K562 (cell line): Measurements from ENCODE around the gene ZBTB48. TPM values are rescaled to one million over a fixed set of nuclear protein-coding genes. Genes with fewer than 3 reads are reported as not detected.
A peak's percentile ranks its signal among the peaks of the same experiment; 100 is the strongest.

Experiments
- GATA2 ChIP-seq: sonication (generic); formaldehyde crosslinking; IDR thresholded peaks from 2 replicates; pipeline ENCODE4 v1.4.0; 2020; ENCODE audit warnings: mild to moderate bottlenecking, missing genetic modification reagents
- KAT8 ChIP-seq: fragments of 450-650 bp; IDR thresholded peaks from 2 replicates; pipeline ENCODE4 v1.6.1; 2016; ENCODE audit warnings: low read depth, mild to moderate bottlenecking
- LCOR ChIP-seq: sonication (generic); formaldehyde crosslinking; IDR thresholded peaks from 2 replicates; pipeline ENCODE4 v1.8.0; 2022; ENCODE audit warnings: mild to moderate bottlenecking, missing genetic modification reagents
- NELFE ChIP-seq: IDR thresholded peaks from 2 replicates; pipeline ENCODE4 v1.6.1; 2011; ENCODE audit warnings: mild to moderate bottlenecking; ENCODE audit not compliant: insufficient read depth, insufficient read length
- PML ChIP-seq: IDR thresholded peaks from 2 replicates; pipeline ENCODE4 v1.6.1; 2012; ENCODE audit warnings: low read length, inconsistent platforms
- RCOR1 ChIP-seq, 2 experiments: IDR thresholded peaks; 2 replicates each; pipeline ENCODE4 v1.6.1; 2012; ENCODE audit warnings: low read depth in 2 of 2, low read length in 2 of 2, borderline replicate concordance in 1 of 2, improper control_type of control experiment in 1 of 2
- SPI1 ChIP-seq: IDR thresholded peaks from 2 replicates; pipeline ENCODE4 v1.6.1; 2011; ENCODE audit warnings: low read depth, low read length, control low read depth, borderline replicate concordance
- SUPT5H ChIP-seq: fragments of 450-650 bp; IDR thresholded peaks from 2 replicates; pipeline ENCODE4 v1.6.1; 2016
- ZNF253 ChIP-seq: fragments of 250-450 bp; sonication (Bioruptor Pico); conservative IDR thresholded peaks from 2 replicates; pipeline ENCODE4 v1.6.1; 2021; ENCODE audit warnings: mild to moderate bottlenecking
- ZNF384 ChIP-seq: IDR thresholded peaks from 2 replicates; pipeline ENCODE4 v1.6.1; 2012; ENCODE audit warnings: low read depth, low read length, improper control_type of control experiment
- polyA plus RNA-seq, 8 experiments: library from polyadenylated mRNA; depleted of rRNA in 4 of 8; stranded (reverse) in 5 of 8; unstranded in 3 of 8; fragments of >200 nt; fragmentation: Nextera tagmentation in 2 of 8; fragmentation: Illumina TruSeq in 1 of 8; extraction: Ambion mirVana in 2 of 8; extraction: Trizol in 1 of 8; gene quantifications; 2 replicates each; pipeline versions ENCODE4 v1.2.1 to v1.2.3, GENCODE V29; 2011 to 2014; ENCODE audit warnings: inconsistent platforms in 1 of 8, missing spikeins in 1 of 8
- total RNA-seq, 7 experiments: library from RNA; depleted of rRNA in 6 of 7; stranded (reverse); fragments of >200 nt in 6 of 7; fragmentation: Illumina TruSeq in 2 of 7; extraction: Trizol in 2 of 7; gene quantifications; 2 replicates each; pipeline versions ENCODE4 v1.2.1 to v1.2.3, GENCODE V29; 2011 to 2021; ENCODE audit warnings: low replicate concordance in 1 of 7
- TF ChIP-seq, protein P1 (sequence below): sonication (generic); formaldehyde crosslinking; IDR thresholded peaks from 2 replicates; pipeline ENCODE4 v1.8.1; 2023; ENCODE audit warnings: mild to moderate bottlenecking, missing genetic modification reagents
- TF ChIP-seq, protein P2 (sequence below): sonication (generic); formaldehyde crosslinking; IDR thresholded peaks from 2 replicates; pipeline ENCODE4 v1.8.1; 2023; ENCODE audit warnings: mild to moderate bottlenecking, missing genetic modification reagents
- TF ChIP-seq, protein P3 (sequence below): fragments of 250-450 bp; sonication (Bioruptor Pico); IDR thresholded peaks from 2 replicates; pipeline ENCODE4 v1.9.0; 2021; ENCODE audit warnings: mild to moderate bottlenecking
- TF ChIP-seq, protein P4 (sequence below), 2 experiments: fragments of 250-450 bp in 1 of 2; fragments of 450-650 bp in 1 of 2; sonication (Bioruptor Pico) in 1 of 2; IDR thresholded peaks; 2 replicates each; pipeline versions ENCODE4 v1.6.1 to v1.8.0; 2016 to 2021; ENCODE audit warnings: mild to moderate bottlenecking in 2 of 2, moderate library complexity in 2 of 2, missing compliant biosample characterization in 1 of 2, missing genetic modification characterization in 1 of 2
- TF ChIP-seq, protein P5 (sequence below), 3 experiments: IDR thresholded peaks in 2 of 3; conservative IDR thresholded peaks in 1 of 3; 2 replicates each; pipeline ENCODE4 v1.5.1; 2011 to 2012; ENCODE audit warnings: low read length in 3 of 3, mild to moderate bottlenecking in 3 of 3, control low read depth in 2 of 3, improper control_type of control experiment in 1 of 3, inconsistent platforms in 1 of 3, low read depth in 1 of 3, mixed read lengths in 1 of 3, moderate library complexity in 1 of 3; ENCODE audit not compliant: insufficient read depth in 2 of 3
- TF ChIP-seq, protein P6 (sequence below): fragments of 250-450 bp; sonication (Bioruptor Pico); IDR thresholded peaks from 2 replicates; pipeline ENCODE4 v1.8.0; 2022; ENCODE audit warnings: inconsistent platforms

Gene ZBTB48
- total and polyA plus RNA-seq, 9 of the 15 experiments (the other 6 are each of a cell fraction or from before 2014, with no cell fraction given): 1.9 to 66.9 (median 29.5) TPM

DNA sequence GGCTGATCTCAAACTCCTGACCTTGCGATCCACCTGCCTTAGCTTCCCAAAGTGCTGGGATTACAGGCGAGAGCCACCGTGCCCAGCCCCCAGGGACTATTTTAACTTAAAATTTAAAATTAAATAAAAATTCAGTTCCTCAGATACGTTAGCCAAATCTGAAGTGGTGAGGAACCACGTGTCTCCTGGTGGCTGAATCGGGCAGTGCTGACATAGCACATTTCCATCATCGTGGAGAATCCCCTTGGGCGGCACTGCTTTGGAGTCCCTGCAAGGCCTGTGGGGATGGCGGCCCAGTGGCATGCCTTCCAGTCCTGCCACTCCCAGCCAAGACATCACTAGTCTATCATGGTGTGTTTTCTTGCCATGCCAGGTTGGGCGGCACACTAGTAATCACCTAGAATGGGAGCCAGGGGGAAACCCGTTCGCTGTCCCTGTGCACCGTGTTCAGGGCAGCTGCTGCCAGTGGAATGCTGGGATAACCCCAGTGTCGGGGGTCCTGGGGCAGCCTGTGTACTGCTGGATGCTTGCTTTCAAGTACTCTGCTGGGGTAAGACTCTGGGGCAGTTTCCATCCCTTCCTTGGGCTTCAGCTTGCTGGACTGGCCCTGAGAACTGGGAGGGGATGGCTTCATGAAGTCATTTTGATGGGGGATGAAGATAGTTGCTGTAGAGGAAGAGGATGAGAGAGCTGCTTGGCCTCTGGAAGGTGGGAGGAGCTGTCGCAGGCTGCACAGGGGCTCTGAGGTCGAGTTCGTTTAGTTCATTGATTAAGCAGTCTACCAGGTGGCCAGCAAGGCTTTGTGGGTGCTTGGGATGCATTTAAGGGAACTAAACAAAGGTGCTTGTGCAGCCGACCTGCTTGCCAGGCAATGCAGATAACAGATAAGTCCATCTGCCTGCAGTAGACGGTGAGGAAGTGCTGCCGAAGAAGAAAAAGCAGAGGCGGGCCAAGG, 4.6 kb downstream of the ZBTB48 start (continued):
- TF ChIP-seq KAT8: no peak
- no peak for TF ChIP-seq SUPT5H
- no peak for TF ChIP-seq PML
- TF ChIP-seq ZNF384: no peak
- peak; percentile 63 for TF ChIP-seq GATA2 (CRISPR knock-in tag)
- no peak for TF ChIP-seq ZNF253 (CRISPR knock-in tag)
- TF ChIP-seq, protein P1, sequence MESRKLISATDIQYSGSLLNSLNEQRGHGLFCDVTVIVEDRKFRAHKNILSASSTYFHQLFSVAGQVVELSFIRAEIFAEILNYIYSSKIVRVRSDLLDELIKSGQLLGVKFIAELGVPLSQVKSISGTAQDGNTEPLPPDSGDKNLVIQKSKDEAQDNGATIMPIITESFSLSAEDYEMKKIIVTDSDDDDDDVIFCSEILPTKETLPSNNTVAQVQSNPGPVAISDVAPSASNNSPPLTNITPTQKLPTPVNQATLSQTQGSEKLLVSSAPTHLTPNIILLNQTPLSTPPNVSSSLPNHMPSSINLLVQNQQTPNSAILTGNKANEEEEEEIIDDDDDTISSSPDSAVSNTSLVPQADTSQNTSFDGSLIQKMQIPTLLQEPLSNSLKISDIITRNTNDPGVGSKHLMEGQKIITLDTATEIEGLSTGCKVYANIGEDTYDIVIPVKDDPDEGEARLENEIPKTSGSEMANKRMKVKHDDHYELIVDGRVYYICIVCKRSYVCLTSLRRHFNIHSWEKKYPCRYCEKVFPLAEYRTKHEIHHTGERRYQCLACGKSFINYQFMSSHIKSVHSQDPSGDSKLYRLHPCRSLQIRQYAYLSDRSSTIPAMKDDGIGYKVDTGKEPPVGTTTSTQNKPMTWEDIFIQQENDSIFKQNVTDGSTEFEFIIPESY: no peak
- TF ChIP-seq, protein P2, sequence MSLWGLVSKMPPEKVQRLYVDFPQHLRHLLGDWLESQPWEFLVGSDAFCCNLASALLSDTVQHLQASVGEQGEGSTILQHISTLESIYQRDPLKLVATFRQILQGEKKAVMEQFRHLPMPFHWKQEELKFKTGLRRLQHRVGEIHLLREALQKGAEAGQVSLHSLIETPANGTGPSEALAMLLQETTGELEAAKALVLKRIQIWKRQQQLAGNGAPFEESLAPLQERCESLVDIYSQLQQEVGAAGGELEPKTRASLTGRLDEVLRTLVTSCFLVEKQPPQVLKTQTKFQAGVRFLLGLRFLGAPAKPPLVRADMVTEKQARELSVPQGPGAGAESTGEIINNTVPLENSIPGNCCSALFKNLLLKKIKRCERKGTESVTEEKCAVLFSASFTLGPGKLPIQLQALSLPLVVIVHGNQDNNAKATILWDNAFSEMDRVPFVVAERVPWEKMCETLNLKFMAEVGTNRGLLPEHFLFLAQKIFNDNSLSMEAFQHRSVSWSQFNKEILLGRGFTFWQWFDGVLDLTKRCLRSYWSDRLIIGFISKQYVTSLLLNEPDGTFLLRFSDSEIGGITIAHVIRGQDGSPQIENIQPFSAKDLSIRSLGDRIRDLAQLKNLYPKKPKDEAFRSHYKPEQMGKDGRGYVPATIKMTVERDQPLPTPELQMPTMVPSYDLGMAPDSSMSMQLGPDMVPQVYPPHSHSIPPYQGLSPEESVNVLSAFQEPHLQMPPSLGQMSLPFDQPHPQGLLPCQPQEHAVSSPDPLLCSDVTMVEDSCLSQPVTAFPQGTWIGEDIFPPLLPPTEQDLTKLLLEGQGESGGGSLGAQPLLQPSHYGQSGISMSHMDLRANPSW: no peak
- peak; percentile 89 for TF ChIP-seq SPI1
- TF ChIP-seq, protein P3, sequence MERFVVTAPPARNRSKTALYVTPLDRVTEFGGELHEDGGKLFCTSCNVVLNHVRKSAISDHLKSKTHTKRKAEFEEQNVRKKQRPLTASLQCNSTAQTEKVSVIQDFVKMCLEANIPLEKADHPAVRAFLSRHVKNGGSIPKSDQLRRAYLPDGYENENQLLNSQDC (CRISPR knock-in tag): no peak
- TF ChIP-seq RCOR1 (IDR thresholded peaks at IDR 0.05; ENCODE audit: borderline replicate concordance in 1 of 2, low read depth in 2 of 2, low read length in 2 of 2): peak in 1 of 2 experiments; percentile 66; a peak in 1 of 4 replicates
- TF ChIP-seq, protein P4, sequence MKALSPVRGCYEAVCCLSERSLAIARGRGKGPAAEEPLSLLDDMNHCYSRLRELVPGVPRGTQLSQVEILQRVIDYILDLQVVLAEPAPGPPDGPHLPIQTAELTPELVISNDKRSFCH (CRISPR knock-in tag; IDR thresholded peaks at IDR 0.05): no peak
- TF ChIP-seq, protein P4 (tag; IDR thresholded peaks at IDR 0.05): no peak
- TF ChIP-seq, protein P5, sequence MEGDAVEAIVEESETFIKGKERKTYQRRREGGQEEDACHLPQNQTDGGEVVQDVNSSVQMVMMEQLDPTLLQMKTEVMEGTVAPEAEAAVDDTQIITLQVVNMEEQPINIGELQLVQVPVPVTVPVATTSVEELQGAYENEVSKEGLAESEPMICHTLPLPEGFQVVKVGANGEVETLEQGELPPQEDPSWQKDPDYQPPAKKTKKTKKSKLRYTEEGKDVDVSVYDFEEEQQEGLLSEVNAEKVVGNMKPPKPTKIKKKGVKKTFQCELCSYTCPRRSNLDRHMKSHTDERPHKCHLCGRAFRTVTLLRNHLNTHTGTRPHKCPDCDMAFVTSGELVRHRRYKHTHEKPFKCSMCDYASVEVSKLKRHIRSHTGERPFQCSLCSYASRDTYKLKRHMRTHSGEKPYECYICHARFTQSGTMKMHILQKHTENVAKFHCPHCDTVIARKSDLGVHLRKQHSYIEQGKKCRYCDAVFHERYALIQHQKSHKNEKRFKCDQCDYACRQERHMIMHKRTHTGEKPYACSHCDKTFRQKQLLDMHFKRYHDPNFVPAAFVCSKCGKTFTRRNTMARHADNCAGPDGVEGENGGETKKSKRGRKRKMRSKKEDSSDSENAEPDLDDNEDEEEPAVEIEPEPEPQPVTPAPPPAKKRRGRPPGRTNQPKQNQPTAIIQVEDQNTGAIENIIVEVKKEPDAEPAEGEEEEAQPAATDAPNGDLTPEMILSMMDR (IDR thresholded peaks at IDR 0.05 in 2 of 3, conservative IDR thresholded peaks at IDR 0.05 in 1 of 3; ENCODE audit: insufficient read depth in 2 of 3, low read depth in 1 of 3, low read length in 3 of 3): peak in 1 of 3 experiments; percentile 15; a peak in 1 of 6 replicates
- no peak for TF ChIP-seq LCOR (CRISPR knock-in tag)
- TF ChIP-seq, protein P6, sequence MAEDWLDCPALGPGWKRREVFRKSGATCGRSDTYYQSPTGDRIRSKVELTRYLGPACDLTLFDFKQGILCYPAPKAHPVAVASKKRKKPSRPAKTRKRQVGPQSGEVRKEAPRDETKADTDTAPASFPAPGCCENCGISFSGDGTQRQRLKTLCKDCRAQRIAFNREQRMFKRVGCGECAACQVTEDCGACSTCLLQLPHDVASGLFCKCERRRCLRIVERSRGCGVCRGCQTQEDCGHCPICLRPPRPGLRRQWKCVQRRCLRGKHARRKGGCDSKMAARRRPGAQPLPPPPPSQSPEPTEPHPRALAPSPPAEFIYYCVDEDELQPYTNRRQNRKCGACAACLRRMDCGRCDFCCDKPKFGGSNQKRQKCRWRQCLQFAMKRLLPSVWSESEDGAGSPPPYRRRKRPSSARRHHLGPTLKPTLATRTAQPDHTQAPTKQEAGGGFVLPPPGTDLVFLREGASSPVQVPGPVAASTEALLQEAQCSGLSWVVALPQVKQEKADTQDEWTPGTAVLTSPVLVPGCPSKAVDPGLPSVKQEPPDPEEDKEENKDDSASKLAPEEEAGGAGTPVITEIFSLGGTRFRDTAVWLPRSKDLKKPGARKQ (CRISPR knock-in tag): no peak
- TF ChIP-seq NELFE: no peak
